ENCODE data around the gene MRAP.

GRCh38 chr21:32308696-32309095, 10.0 kb downstream of the MRAP start:
- TF ChIP-seq CTCF (IDR thresholded peaks at IDR 0.05), result no peak
- no peak for TF ChIP-seq POLR2A (IDR thresholded peaks at IDR 0.05)
